PFSK-1 (cell line): ENCODE data around the gene AWAT2.

Experiments used
- POLR2AphosphoS5 ChIP-seq: IDR thresholded peaks from 2 replicates; pipeline ENCODE4 v1.6.1; 2012; ENCODE audit warnings: low read depth, mild to moderate bottlenecking, control low read depth, low read length, moderate library complexity
- TAF1 ChIP-seq: IDR thresholded peaks from 2 replicates; pipeline ENCODE4 v1.6.1; 2012; ENCODE audit warnings: low read length, control low read depth, borderline replicate concordance; ENCODE audit not compliant: insufficient read depth
- TF ChIP-seq, protein P1 (sequence below), 2 experiments: IDR thresholded peaks; 2 replicates each; pipeline versions ENCODE4 v1.6.1 to v1.8.0; 2011 to 2012; ENCODE audit warnings: low read depth in 2 of 2, low read length in 2 of 2, control low read depth in 1 of 2, inconsistent platforms in 1 of 2, mild to moderate bottlenecking in 1 of 2, moderate library complexity in 1 of 2; ENCODE audit not compliant: insufficient read depth in 1 of 2

DNA sequence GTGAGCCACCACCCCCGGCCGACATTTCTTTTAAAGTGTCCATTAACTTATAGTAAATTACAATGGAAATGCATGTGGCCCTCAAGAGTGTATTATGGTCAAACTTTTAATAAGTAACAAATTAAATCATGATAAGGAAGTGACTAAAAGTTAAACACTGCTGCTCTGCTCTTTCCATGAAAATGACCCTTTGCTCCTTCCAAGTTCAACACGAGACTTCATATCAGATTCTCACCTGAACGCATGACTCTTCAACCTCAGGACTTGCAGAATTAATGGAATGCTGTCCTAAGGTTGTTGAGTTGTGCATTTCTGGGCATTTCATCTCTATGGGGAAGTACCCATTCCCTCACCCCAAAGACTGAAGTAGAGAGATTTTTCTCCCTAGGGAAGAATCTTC lies 27.1 kb downstream of the AWAT2 start:
- no peak for TF ChIP-seq TAF1
- no peak for TF ChIP-seq POLR2AphosphoS5
- TF ChIP-seq, protein P1, sequence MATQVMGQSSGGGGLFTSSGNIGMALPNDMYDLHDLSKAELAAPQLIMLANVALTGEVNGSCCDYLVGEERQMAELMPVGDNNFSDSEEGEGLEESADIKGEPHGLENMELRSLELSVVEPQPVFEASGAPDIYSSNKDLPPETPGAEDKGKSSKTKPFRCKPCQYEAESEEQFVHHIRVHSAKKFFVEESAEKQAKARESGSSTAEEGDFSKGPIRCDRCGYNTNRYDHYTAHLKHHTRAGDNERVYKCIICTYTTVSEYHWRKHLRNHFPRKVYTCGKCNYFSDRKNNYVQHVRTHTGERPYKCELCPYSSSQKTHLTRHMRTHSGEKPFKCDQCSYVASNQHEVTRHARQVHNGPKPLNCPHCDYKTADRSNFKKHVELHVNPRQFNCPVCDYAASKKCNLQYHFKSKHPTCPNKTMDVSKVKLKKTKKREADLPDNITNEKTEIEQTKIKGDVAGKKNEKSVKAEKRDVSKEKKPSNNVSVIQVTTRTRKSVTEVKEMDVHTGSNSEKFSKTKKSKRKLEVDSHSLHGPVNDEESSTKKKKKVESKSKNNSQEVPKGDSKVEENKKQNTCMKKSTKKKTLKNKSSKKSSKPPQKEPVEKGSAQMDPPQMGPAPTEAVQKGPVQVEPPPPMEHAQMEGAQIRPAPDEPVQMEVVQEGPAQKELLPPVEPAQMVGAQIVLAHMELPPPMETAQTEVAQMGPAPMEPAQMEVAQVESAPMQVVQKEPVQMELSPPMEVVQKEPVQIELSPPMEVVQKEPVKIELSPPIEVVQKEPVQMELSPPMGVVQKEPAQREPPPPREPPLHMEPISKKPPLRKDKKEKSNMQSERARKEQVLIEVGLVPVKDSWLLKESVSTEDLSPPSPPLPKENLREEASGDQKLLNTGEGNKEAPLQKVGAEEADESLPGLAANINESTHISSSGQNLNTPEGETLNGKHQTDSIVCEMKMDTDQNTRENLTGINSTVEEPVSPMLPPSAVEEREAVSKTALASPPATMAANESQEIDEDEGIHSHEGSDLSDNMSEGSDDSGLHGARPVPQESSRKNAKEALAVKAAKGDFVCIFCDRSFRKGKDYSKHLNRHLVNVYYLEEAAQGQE (IDR thresholded peaks at IDR 0.05; ENCODE audit: insufficient read depth in 1 of 2, low read depth in 2 of 2, low read length in 2 of 2): no peak
